Measurements from ENCODE around the gene BTC.
"Not testable (repeated sequence)": the region's sequence is repeated elsewhere in the genome, so short reads cannot be mapped to it uniquely, and the experiment has no call there.

The BTC gene

GRCh38 chr4:74822603-74823002, 28.3 kb upstream of the BTC start:
- TF ChIP-seq CTCF (IDR thresholded peaks at IDR 0.05; ENCODE audit: insufficient read depth, low read length, poor library complexity, severe bottlenecking), result no peak
- no peak for DNase-seq (ENCODE audit: extremely low read depth, insufficient read length)
- Histone ChIP-seq H3K4me3 (replicated peaks; ENCODE audit: low read depth, low read length) (no peak overlapping the region), H3K27me3 (replicated peaks; ENCODE audit: control insufficient read depth, insufficient read depth, low read length) (no peaks in the 10 kb centered on the region), H3K36me3 (ENCODE audit: control insufficient read depth, insufficient read depth, low read length) (no peaks in the 10 kb centered on the region)

GRCh38 chr4:74821541-74821940, 27.2 kb upstream of the BTC start:
- Histone ChIP-seq H3K36me3 (ENCODE audit: control insufficient read depth, insufficient read depth, low read length) (no peaks in the 10 kb centered on the region), H3K27me3 (replicated peaks; ENCODE audit: control insufficient read depth, insufficient read depth, low read length) (no peaks in the 10 kb centered on the region), H3K4me3 (replicated peaks; ENCODE audit: low read depth, low read length) (no peak overlapping the region)
- no peak for TF ChIP-seq CTCF (IDR thresholded peaks at IDR 0.05; ENCODE audit: insufficient read depth, low read length, poor library complexity, severe bottlenecking)
- DNase-seq (ENCODE audit: extremely low read depth, insufficient read length), result no peak

- Histone ChIP-seq H3K4me3 (replicated peaks; ENCODE audit: low read depth, low read length) (no peak overlapping the region), H3K36me3 (ENCODE audit: control insufficient read depth, insufficient read depth, low read length) (no peaks in the 10 kb centered on the region), H3K27me3 (replicated peaks; ENCODE audit: control insufficient read depth, insufficient read depth, low read length) (no peaks in the 10 kb centered on the region)
- TF ChIP-seq CTCF (IDR thresholded peaks at IDR 0.05; ENCODE audit: insufficient read depth, low read length, poor library complexity, severe bottlenecking), result no peak
- no peak for DNase-seq (ENCODE audit: extremely low read depth, insufficient read length)
These were observed 19.7 kb upstream of the BTC start for GRCh38 chr4:74814052-74814451.

- not testable (repeated sequence) for DNase-seq (ENCODE audit: extremely low read depth, insufficient read length); H3K27me3 ChIP-seq (replicated peaks; ENCODE audit: control insufficient read depth, insufficient read depth, low read length); H3K4me3 ChIP-seq (replicated peaks; ENCODE audit: low read depth, low read length); H3K36me3 ChIP-seq (ENCODE audit: control insufficient read depth, insufficient read depth, low read length)
These were observed 17.7 kb upstream of the BTC start for GRCh38 chr4:74812056-74812455.

GRCh38 chr4:74805601-74806000, 11.3 kb upstream of the BTC start:
- no peak for DNase-seq (ENCODE audit: extremely low read depth, insufficient read length)
- Histone ChIP-seq H3K27me3 (replicated peaks; ENCODE audit: control insufficient read depth, insufficient read depth, low read length) (no peaks in the 10 kb centered on the region), H3K4me3 (replicated peaks; ENCODE audit: low read depth, low read length) (no peak overlapping the region), H3K36me3 (ENCODE audit: control insufficient read depth, insufficient read depth, low read length) (no peaks in the 10 kb centered on the region)
- no peak for TF ChIP-seq CTCF (IDR thresholded peaks at IDR 0.05; ENCODE audit: insufficient read depth, low read length, poor library complexity, severe bottlenecking)

- no peaks in the 10 kb centered on the region for H3K36me3 ChIP-seq (ENCODE audit: control insufficient read depth, insufficient read depth, low read length)
- no peak for TF ChIP-seq CTCF (IDR thresholded peaks at IDR 0.05; ENCODE audit: insufficient read depth, low read length, poor library complexity, severe bottlenecking)
These were observed 6.0 kb upstream of the BTC start for GRCh38 chr4:74800310-74800709.

More at GRCh38 chr4:74800310-74800709, 6.0 kb upstream of the BTC start:
- DNase-seq (ENCODE audit: extremely low read depth, insufficient read length), result no peak
- Histone ChIP-seq H3K4me3 (replicated peaks; ENCODE audit: low read depth, low read length) (no peak overlapping the region), H3K27me3 (replicated peaks; ENCODE audit: control insufficient read depth, insufficient read depth, low read length) (no peaks in the 10 kb centered on the region)
